Activated CD4-positive, alpha-beta memory T cell treated with anti-CD3 and anti-CD28 coated beads, Interleukin-2, amount 10 ng/mL, durations not matched to agents 7 days and 5 days (primary cell): ENCODE data around the gene MICALL2. TPM values are rescaled to one million over a fixed set of nuclear protein-coding genes. Genes with fewer than 3 reads are reported as not detected.

Experiments
- CTCF ChIA-PET: fragments of 350-600 bp; sonication (Branson Sonifier 250); formaldehyde crosslinking; loops from one replicate; lab custom pipeline; 2021; ENCODE audit warnings: antibody characterized with exemption, inconsistent platforms; lab: Charles Lee
- POLR2A ChIA-PET: fragments of 350-600 bp; sonication (Branson Sonifier 250); formaldehyde crosslinking; loops from one replicate; lab custom pipeline; 2021; ENCODE audit warnings: antibody characterized with exemption; lab: Charles Lee
- DNase-seq: peaks from one replicate; pipeline ENCODE4 v3.0.0-alpha.2; 2020
- H3K27ac Mint-ChIP-seq: one replicate; pipeline ENCODE4 v1.8.0; 2021; ENCODE audit warnings: mild to moderate bottlenecking, mixed read lengths
- H3K27me3 Mint-ChIP-seq: one replicate; pipeline ENCODE4 v1.8.0; 2021; ENCODE audit warnings: mixed read lengths
- H3K36me3 Mint-ChIP-seq: one replicate; pipeline ENCODE4 v1.8.0; 2021; ENCODE audit warnings: low read depth, mixed read lengths
- H3K4me1 Mint-ChIP-seq: one replicate; pipeline ENCODE4 v1.8.0; 2021; ENCODE audit warnings: mixed read lengths
- H3K4me3 Mint-ChIP-seq: one replicate; pipeline ENCODE4 v1.8.0; 2021; ENCODE audit warnings: mild to moderate bottlenecking, mixed read lengths
- H3K9me3 Mint-ChIP-seq: one replicate; pipeline ENCODE4 v1.8.0; 2021; ENCODE audit warnings: mixed read lengths
- total RNA-seq, 2 experiments: library from RNA; stranded (reverse); gene quantifications; one replicate each; pipeline ENCODE4 v1.2.3, GENCODE V29; 2021

Gene MICALL2
- total RNA-seq, 2 experiments from 2014 or later = 1.5 to 1.6 TPM

- Mint-ChIP-seq H3K27ac (no peak overlapping the region), H3K4me1 (no peaks in the 10 kb centered on the region), H3K4me3 (no peak overlapping the region), H3K36me3 (no peaks in the 10 kb centered on the region), H3K27me3 (peaks cover 6% of the 10 kb centered on the region), H3K9me3 (peaks cover 5% of the 10 kb centered on the region)
- DNase-seq = no peak
- ChIA-PET CTCF (no interaction called here), POLR2A (no interaction called here)
Observed at GRCh38 chr7:1388703-1389335, 70.5 kb downstream of the MICALL2 start.

DNA sequence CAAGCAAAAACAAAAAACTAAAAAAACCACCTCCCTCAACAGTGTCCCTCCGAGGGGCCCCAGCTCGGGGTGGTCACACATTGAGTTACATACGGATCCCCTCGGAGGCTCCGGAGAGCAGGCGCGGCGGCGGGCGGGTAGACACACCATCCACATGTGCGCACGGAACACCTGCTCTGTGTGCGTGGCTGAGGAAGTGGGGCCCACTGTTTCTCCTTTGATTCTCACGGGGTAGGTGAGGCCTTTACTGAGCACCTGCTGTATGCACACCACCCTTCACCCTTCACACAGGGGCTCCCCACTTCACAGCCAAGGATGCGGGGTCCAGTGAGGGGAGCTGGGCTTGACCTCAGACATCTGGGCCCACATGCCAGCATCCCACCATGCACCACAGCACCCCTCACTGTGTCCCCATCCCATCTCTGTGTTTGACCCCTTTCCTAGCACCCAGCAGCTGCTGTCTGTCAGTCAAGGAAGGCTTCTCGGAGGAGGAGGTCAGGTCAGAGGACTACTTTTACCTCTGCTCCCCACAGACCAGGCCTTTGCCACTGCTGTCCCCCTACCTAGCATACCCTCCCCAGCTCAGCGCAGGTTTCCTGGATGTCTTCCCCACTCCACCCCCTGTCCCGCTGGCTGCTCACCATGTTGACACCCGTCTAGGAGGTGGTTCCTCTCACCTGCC, 71.1 kb downstream of the MICALL2 start:
- POLR2A ChIA-PET = no interaction called here
- no peak for DNase-seq
- CTCF ChIA-PET = no interaction called here
- H3K9me3 Mint-ChIP-seq = peaks cover 5% of the 10 kb centered on the region
- no peaks in the 10 kb centered on the region for H3K36me3 Mint-ChIP-seq
- no peak overlapping the region for H3K27ac Mint-ChIP-seq
- H3K27me3 Mint-ChIP-seq = peaks cover 6% of the 10 kb centered on the region
- no peak overlapping the region for H3K4me3 Mint-ChIP-seq
- no peaks in the 10 kb centered on the region for H3K4me1 Mint-ChIP-seq

- Mint-ChIP-seq H3K4me3 (no peak overlapping the region), H3K4me1 (no peaks in the 10 kb centered on the region), H3K9me3 (peaks cover 5% of the 10 kb centered on the region), H3K36me3 (no peaks in the 10 kb centered on the region), H3K27me3 (peaks cover 6% of the 10 kb centered on the region), H3K27ac (no peak overlapping the region)
- ChIA-PET CTCF (no interaction called here), POLR2A (no interaction called here)
- no peak for DNase-seq
Observed at GRCh38 chr7:1387261-1387660, 72.0 kb downstream of the MICALL2 start.

- Mint-ChIP-seq H3K9me3 (peaks cover 5% of the 10 kb centered on the region), H3K4me3 (no peak overlapping the region), H3K4me1 (no peaks in the 10 kb centered on the region), H3K36me3 (no peaks in the 10 kb centered on the region), H3K27ac (no peak overlapping the region), H3K27me3 (peaks cover 6% of the 10 kb centered on the region)
- CTCF ChIA-PET = no interaction called here
- POLR2A ChIA-PET = no interaction called here
- DNase-seq = no peak
Observed at GRCh38 chr7:1386623-1387220, 72.5 kb downstream of the MICALL2 start.

GRCh38 chr7:1385809-1386622, 73.3 kb downstream of the MICALL2 start:
- Mint-ChIP-seq H3K27ac (no peak overlapping the region), H3K4me3 (no peak overlapping the region), H3K9me3 (no peaks in the 10 kb centered on the region), H3K27me3 (peaks cover 6% of the 10 kb centered on the region), H3K4me1 (no peaks in the 10 kb centered on the region), H3K36me3 (no peaks in the 10 kb centered on the region)
- ChIA-PET POLR2A (no interaction called here), CTCF (no interaction called here)
- DNase-seq = no peak

DNA sequence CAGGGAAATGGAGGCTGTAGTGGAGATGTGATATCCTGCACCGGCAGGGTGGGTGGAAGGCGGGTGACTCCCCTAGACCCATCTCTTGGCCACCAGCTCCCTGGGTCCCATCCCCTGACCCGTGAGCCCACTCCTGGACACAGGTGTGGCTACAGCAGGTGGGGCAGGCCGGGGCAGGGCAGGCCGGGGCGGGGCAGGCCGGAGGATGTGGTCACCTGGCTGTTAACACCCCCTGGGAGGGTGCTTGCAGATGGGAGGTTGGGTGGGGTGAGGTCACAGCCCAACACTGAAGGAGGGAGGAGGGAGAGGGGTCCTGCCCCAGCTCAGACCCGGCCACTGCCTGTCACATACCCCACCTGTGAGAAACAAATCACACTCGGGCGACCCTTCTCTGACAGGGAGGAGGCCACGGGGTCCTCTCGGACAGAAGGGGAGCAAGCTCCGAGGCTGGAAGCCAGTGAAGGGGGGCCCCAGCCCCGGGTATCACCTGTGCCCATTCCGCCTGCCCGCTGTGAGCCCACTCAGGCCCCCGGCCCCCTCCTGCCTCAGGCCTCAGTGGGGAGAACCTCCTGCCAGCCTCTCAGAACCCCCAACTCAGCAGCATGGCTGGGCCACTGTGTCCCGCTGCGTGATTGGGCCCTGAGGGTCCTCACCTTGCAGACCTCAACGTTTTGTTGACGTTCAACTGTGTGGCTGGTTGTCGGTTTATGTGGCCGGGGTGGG, 74.0 kb downstream of the MICALL2 start:
- H3K36me3 Mint-ChIP-seq = no peaks in the 10 kb centered on the region
- H3K9me3 Mint-ChIP-seq = no peaks in the 10 kb centered on the region
- no peaks in the 10 kb centered on the region for H3K4me1 Mint-ChIP-seq
- no peak for DNase-seq
- peaks cover 2% of the 10 kb centered on the region for H3K27me3 Mint-ChIP-seq
- ChIA-PET POLR2A (no interaction called here), CTCF (no interaction called here)
- H3K4me3 Mint-ChIP-seq = no peak overlapping the region
- no peak overlapping the region for H3K27ac Mint-ChIP-seq

Other genes starting within 250 kb of the MICALL2 start
- not detected for gene UNCX, start 226.6 kb downstream of the MICALL2 start, total RNA-seq
- 10 to 100 TPM; 79.2 to 87.5 TPM for gene INTS1, start 44.9 kb upstream of the MICALL2 start, total RNA-seq
- 10 to 100 TPM; 34.1 to 37.6 TPM for gene MAFK, start 71.2 kb upstream of the MICALL2 start, total RNA-seq
- not detected for gene TMEM184A, start 96.7 kb upstream of the MICALL2 start, total RNA-seq
- 10 to 100 TPM; 32.7 to 34.9 TPM for gene PSMG3, start 110.6 kb upstream of the MICALL2 start, total RNA-seq
- gene ELFN1, start 210.8 kb upstream of the MICALL2 start, total RNA-seq = under 1 TPM in 1 of 2 experiments, not detected in 1; 0.08 TPM